Activated T-cell treated with anti-CD3 and anti-CD28 coated beads, Interleukin-2, amount 50 U/mL, for 48 hours (primary cell): Measurements from ENCODE around the gene KMT2D.
A peak's percentile ranks its signal among the peaks of the same experiment; 100 is the strongest.
"Not testable (repeated sequence)": the region's sequence is repeated elsewhere in the genome, so short reads cannot be mapped to it uniquely, and the experiment has no call there.

Experiments used
- DNase-seq, 2 experiments: peaks; one replicate each; pipeline ENCODE4 v3.0.0-alpha.2; 2020

Gene KMT2D

DNA sequence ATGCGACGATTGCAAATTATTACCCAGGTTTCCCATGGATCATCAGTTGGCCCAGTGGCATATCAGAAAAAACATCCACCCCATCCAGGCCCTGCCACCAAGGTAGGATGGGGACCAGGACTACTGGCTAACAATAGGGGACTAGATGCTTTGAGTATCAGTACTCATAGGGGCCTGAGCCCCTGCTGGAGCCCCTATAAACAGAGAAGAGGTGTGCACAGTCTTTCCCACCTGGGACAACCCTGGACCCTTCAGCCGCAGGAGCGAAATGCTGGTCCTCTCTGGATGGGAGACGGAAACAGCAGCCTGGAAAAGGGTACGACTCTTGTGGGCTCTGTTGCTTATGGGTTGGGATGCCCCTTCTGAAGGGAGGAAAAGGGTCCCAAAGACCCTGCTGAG lies 28.3 kb upstream of the KMT2D start:
- no peak for DNase-seq

DNA sequence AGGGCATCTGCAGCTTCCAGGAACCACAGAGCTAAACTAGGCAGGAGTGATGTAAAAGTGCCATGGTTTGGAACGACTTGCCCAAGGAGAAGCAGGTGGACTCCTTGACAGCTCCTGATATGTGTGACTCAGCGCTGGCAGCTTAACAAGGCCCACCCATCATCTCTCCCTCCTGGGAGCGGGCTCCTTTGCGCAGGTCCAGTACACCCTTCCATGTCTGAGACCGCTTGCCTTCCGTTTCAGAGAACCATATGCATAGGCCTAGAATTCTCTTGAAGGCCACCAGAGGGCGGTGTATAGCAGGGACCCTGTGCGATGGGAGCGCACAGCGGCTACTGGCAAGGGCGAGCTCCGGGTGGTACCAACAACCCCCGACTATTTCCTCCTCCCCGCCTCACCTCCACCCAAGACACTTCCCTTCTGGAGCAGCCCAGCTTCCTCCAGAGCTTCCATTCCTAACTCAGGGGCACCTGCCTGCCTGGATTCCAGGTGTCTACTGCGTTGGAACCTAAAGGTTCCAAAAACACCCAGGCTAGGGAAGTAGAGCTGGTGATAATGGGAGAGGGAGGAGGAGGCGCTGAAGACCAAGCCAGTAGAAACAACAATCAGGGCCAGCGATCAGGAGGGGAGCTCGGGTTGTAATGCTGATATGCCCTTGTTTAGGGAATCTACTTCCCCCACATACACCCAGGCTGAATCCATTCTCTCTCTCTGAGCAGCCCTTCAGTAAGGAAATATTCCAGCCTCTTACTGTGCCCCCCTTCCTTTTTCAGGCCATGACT lies 27.7 kb upstream of the KMT2D start:
- DNase-seq = peak; percentile 75 to 80

DNA sequence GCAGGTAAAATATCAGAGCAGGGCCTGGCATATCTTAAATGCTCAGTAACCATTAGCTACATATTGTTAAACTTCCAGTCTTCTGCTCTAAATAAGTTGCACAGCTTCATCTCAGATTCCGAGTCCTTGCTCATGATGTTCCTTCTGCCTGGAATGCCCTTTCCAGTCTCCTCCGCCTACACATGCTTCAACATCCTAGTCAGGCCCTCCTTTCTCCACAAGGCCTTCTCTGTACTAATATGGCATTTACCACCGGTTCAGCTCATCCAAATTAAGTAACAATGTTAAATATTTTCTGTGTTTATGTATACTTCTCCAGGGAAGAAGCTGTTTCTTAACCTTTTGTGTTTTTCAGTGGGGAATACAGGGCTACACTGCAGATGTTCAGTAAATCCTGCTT lies 25.5 kb upstream of the KMT2D start:
- no peak for DNase-seq

GRCh38 chr12:49084438-49084837 lies 23.8 kb upstream of the KMT2D start:
- no peak for DNase-seq

DNA sequence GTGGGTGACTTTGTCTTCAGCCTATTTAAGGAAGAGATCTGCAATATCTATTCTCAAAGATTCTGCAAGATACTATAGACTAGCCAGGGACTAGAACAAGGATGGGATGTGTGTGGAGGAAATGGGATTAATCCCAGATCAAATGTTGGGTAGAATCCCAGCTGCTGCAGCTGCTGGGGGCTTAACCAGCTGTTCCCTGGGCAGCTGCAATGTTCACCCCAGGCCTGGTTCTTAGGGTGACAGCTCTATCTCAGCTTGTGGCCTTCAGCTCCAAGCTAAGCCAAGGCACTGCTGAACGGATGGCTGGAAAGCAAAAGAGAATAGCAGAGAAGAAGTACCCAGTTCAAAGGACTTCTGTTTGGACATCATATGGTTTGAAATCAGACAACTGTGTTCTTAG lies 19.2 kb upstream of the KMT2D start:
- DNase-seq = no peak

DNA sequence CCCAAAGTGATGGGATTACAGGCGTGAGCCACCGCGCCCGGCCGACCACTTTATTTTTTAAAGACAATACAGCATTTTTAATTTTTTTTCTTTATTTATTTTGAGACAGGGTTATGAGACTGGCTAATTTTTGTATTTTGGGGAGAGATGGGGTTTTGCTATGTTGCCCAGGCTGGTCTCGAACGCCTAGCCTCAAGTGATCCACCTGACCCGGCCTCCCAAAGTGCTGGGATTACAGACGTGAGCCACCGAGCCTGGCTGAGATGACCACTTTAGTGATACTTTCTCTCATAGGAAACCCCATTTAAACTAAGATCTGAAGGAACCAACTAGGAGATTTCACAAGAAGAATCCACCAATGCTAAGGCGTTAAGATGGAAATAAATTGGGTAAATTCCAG lies 10.4 kb upstream of the KMT2D start:
- no peak for DNase-seq

DNA sequence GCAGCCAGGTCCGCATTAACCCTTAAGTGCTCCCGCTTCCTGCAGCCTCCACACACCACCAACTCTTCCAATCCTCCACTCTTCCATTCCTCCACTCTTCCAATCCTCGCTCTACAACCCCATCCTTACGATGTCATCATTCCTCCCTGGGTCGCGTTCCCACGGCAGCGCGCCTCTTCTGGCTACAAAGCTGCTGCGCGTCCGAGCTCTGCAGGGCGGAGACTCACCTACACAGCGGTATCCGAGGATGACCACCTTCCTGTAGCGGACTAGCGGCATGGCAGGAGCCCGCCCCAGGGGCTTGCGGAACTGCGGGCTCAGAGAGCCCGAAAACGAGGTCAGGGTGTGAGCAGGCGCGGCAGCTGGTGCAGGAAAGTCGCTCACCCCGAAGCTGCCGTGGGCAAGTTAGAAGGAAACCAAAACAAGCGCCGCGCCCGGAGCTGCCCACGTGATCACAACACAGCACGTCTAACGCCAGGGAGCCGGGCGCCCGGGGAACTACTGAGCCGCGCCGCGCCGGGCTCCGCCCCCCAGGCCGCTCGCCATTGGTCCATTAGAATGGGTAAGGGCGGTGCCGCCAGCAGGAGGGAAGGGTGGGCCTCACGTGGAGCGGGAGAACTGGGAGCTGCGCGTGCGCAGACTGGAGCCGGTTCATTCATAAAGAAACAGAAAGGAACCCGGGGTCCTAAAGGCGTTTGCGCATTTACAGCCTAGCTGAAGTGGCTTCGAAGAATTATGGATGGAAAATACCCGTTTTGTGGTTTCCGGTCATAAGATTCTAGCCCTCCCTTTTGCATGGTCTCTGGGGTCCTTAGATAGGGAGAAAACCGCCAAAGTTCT lies 9.1 kb upstream of the KMT2D start, which contains the start of gene RHEBL1:
TSS of gene RHEBL1 (minus strand) at position 473 of the 840 bp plus-strand sequence. CDS start at position 279, 194 bp downstream.
- peak; percentile 99 for DNase-seq

GRCh38 chr12:49068879-49069506 lies 8.4 kb upstream of the KMT2D start:
- no peak for DNase-seq

DNA sequence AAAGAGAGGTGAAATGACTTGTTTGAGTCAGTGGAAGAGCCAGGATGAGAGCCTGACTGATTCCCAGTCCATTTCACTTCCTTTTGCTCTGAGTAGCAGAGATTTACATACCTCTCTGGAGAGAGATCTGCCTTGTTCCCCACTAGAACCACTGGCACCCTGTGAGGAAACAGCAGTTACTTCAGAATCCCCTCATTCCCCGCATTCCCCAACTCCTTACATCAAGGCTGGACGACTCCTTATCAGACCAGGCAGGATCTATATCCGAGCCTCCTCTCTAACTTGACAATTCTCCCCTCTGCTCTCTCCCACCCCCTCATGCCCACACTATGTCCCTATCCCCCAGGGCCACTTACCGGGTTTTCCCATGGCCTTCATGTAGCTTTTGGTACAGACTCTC lies 5.5 kb upstream of the KMT2D start:
- no peak for DNase-seq

DNA sequence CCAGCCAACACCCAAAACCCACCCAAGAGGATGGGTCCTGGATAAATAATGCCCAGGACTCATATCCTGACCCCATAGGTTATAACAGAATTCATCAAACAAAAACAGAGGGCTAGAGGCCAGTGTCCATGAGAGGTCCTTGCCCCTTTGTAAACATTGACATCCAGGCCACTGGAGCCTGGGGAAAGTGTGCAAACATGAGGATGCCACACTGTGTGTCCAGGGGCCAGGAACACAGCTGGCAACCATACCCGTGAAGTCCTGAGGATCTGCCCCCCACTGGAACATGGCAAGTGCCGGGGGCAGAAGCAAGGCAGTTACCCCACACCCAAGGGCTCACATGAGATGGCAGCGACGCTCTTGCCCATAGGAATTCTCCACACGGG lies 4.2 kb upstream of the KMT2D start:
- no peak for DNase-seq

DNA sequence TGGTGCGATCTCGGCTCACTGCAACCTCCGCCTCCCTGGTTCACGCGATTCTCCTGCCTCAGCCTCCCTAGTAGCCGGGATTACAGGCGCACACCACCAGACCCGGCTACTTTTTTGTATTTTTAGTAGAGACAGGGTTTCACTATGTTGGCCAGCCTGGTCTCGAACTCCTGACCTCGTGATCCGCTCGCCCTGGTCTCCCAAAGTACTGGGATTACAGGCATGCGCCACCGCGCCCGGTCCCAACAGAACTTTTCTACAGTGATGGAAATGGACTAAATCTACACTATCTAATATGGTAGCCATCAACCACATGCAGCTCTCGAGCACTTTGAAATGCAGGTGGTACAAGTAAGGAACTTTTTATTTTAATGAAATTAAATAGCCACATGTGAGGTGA lies 1.3 kb upstream of the KMT2D start:
- not testable (repeated sequence) for DNase-seq

DNA sequence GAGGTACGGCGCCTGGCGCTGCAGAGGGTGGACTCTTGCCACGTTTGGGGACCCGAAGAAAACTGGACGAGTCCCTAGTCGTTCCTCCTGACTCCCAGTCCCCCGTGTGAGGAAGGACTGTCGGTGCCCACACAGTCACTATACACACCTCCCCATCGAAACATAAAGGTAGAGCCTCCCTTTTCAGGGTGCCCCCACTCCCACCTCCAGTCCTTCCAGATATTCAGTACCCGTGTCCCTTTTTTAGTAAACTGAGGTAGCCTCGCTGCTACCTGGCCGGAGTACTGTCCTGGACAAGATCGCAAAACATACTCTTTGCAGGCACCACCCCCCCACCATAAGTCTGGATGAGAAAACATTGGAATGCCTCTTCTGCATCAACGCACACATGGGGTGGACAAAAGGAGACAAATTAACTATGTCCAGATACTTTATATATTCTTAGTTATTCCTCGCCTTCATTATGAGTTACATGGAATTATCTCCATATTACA lies 610 bp upstream of the KMT2D start:
- no peak for DNase-seq

- DNase-seq = peak; percentile 39 to 56
Observed at GRCh38 chr12:49059299-49060171, 1.1 kb downstream of the KMT2D start.

GRCh38 chr12:49059045-49059298 lies 1.6 kb downstream of the KMT2D start:
- peak in 1 of 2 experiments; percentile 27 for DNase-seq

DNA sequence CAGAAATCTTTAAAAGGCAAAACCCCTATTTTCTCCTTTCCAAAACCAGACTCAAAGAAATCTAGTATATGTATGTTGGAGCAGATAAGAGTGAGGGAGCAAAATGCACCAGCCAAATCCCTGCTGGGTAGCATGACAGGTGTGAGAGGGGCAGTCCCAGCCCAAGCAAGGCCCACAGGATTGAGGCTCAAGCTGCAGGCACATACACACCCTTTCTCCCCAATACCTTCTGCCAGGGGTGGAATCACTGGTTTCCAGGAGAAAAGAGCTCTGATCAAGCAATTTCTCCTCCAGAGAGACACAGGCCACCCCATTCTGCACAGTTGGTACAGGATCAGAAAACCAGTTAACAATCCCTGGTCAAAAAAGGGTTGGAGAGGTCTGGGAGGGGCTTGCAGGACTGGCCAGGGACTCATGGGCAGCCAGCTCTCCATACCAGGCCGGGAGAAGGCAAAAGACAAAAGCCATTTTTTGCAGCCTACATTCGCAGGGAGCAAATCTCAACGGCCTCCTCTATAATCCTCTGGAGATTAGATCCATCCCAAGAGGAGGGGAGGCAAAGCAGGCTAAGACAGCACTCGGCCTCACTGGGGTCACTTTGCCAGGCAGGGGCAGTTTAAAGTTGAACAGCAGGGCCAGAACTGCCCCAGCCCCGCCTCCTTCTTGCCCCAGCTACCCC lies 2.1 kb downstream of the KMT2D start:
- no peak for DNase-seq

GRCh38 chr12:49057888-49058287 lies 2.7 kb downstream of the KMT2D start:
- no peak for DNase-seq

DNA sequence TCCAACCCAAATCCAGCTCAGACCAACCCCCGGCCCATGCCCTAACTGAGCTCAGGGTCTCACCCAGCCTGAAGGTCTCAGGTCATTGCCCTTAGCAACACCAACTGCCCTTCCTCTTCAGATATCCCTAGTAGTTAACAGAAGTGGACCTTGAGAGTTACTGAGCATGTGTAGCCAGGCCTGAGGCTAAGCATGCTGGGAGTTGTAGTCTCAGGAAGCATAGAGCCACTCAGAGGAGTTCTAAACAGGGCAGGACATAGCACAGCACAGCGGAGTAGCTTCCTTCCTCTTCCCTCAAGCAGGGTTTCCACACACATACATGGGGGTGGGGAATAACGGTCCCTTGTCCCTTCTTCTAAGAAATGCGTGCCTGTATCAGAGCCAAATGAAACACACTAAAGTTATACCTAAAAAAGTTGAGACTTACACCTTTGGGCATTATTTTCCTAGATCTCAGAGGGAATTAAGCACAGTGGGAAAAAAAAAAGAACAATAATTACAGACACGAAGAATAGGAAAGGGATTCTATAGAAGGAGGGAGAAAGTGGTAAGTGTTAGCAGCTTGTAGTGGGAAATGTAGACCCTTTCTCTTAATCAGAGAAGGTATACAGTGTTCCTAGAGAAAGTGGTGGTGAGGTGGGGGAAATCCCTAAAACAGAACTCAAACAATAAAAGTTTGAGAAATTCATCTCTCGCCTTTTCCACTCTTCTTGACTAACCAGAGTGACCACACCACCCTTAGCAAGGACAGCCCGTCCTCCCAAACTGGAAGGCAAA lies 4.4 kb downstream of the KMT2D start:
- peak; percentile 51 to 59 for DNase-seq

- DNase-seq = no peak
Observed at GRCh38 chr12:49055092-49055491, 5.5 kb downstream of the KMT2D start.

DNA sequence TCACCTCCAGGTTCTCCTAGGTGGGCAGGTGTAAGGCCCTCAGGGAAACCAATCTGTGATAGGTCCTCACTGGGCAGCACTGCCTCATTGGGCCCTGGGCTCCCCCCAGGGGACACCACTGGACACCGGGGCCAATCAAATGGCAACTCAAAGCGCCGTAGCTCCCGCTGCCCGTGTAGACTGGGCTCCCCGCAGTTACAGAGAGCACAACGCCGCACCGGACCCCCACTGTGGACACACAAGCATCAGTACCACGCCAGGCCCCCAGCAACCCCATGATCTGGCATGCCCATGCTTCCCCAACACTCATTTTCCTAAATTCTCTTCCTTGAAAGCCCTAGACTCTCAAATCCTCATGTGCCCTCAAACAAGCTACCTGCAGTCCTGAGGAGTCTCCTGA lies 6.1 kb downstream of the KMT2D start:
- DNase-seq = no peak

GRCh38 chr12:49054096-49054495 lies 6.5 kb downstream of the KMT2D start:
- no peak for DNase-seq
